HG03469 (cell line): ENCODE measurements around the gene CREG2.
"Not testable (repeated sequence)": the region's sequence is repeated elsewhere in the genome, so short reads cannot be mapped to it uniquely, and the experiment has no call there.

Experiments
- ATAC-seq: cut with Tn5 transposase; IDR thresholded peaks from one replicate; pipeline ENCODE4 v1.9.1; 2021; ENCODE audit warnings: mild to moderate bottlenecking, moderate library complexity, moderate number of reproducible peaks; ENCODE audit not compliant: unreplicated experiment

Gene CREG2

DNA sequence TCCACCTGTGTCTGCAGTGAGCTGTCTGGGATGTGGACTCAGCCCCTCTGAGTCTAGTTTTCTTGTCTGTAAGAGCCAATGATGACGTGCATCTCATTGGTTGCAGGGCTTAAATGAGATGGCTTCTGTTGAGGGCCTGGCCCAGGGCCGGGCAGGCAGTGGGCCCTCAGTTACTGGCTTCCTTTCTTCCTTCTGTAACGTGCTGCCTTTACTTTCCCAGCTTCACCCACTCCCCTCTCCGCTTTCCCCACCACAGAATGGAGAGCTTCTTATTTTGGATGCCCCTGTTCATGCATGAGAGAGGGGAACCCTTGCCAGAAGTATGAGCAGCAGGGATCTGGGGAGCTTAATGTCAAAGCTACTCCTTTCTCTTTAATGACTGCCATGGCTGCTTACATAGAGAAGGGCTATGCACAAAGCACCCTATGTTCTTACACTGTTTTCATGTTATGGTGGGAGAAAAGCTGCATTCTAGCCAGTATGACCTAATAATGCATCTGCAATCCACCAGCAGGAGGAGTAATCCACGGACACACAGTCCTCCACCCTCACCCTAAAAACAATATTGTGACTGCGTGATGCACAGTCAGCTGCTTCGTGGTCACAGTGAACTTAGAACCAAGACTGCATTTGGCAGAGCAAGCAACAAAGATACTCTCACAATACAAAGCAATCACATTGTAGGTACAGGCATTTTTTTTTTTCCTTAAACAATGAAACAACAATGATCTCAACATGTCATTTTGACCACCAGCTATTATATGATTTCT is 37.2 kb downstream of the CREG2 start:
- no peak for ATAC-seq

DNA sequence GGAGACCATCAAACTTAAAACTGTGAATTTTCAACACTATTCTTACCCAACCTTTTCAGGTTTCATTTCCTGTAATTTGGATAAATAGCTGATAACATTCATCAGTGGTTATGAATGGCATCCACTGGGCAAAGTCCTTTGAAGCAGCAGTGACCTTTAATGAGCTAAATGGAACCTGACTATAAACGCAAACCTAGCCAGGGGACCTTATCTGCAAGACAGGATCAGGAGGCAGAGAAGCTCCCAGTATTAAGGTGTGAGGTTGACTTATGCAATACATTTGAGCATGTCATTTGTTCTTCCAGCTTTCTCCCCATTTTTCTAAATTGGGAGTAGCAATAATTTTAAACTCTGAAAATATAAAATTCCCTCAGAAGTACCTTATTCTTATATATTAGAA is 38.4 kb downstream of the CREG2 start:
- no peak for ATAC-seq

DNA sequence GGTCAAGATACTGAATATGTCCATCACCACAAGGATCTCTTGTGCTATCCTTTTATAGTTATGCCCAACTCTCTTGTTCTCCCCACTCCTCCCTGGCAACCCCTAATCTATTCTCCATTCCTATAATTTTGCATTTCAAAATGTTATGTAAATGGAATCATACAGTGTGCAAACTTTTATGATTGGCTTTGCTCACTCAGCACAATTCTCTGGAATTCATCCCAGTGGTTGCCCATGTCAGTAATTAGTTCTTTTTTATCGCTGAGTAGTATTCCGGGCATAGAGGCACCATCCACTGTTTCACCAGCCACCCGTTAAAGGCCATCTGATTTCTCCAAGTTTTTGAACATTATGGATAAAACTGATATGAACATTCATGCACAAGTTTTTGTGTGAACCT is 40.4 kb downstream of the CREG2 start:
- no peak for ATAC-seq

DNA sequence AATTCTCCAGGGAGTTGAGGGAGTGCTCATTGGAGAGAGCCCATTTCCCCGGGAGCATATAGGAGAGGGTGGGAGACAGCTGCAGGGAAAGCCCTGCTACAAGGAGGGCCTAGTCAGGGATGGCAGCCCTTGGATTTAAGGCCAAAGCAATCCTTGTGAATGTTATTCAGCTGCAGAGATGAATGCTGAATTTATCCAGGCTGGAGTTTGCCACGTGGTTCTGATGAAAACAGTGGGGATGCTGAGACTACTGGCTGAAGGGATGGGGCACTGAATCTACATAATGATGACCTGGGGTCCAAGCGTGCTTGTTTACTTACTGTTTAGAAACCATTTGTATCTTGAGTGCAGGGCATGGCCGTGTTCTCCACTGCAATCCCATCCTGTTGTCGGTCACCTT is 43.2 kb downstream of the CREG2 start:
- no peak for ATAC-seq

DNA sequence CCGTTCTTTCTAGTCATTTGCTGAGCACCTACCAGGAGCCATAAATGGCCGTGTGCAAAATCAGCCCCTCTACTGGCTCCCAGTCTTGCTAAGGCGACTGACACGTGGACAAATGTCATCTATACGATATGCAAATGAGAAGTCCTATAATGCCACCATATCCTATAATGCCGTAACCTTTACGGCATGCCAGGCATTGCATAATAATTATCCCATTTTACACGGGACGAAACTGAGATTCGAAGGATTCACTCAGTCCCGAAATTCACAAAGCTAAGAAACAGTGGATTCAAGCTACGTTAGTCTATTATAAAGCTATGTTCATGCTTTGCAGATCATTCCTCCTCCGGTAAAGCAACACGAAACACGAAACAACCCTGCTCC is 44.7 kb downstream of the CREG2 start:
- ATAC-seq, result no peak

DNA sequence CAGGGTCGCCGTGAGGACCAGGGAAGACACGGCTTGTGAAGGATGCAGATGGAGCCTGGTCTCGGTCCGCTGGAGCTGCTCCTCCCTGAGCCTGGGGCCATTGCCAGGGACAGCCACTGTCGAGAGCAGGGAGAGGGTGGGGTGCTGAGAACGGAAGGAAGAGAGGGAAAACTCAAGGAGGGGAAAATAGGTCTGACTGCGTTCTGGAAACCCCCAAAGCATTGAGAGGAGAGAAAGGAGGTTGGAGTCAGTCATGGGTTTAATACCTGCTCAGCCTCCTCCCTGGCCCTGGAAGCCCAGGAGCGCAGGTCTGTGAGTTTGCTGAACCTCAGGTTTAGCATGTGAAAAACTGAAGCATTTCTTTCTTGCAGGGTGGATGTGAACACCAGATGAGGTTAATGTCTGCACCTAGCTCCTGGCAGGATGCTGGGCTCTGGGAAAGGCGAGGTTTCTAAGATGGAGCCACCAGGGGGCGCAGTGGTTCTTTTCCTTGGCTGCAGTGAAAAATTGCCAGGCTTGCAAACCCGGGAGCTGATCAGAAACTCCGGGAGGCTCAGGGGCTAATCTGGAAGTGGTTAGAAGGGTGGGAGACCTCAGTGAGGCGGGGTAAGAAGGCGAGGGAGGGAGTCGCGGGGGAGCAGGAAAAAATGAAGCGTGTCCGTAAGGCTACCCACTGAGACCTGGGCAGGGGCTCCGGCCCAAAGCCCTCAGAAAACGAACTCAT is 45.2 kb downstream of the CREG2 start:
- ATAC-seq, result no peak

DNA sequence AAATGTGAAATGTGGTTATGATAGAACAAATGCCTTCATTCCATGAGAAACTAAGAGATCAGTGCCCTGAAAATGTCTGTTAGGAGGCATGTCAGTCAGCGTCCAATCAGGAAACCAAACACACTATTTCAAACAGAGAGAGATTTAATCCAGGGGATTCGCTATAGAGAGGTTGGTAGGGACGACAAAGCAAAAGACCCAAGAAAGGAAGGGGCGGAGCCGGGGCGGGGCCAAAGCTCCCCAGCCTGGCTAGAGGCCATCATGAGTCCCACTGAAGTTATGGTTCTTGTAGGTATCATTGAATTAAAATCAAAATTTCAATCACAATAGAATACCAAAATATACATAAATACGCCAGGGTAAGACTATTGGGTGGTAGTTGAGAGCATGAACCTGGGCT is 45.9 kb downstream of the CREG2 start:
- ATAC-seq, result no peak

DNA sequence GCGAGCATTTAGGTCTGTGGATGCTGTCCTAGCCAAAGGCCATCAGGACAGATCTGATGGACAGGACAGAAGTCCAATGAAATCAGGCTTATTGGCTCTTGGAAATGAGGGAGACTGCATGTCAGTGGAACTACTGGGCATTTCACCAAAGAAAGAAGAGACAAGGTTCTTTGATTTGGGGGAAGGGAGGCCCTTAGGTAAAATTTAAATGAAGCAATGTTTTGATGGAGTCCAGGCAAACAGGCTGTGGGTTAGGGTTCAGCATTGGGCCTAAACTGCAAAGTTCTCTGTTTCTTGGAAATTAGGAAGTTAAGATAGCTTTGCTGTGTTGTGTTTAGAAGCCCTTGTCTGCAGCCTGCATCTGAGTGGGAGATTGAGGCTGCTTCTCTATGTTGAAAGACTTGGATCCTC is 47.2 kb downstream of the CREG2 start:
- ATAC-seq, result no peak

DNA sequence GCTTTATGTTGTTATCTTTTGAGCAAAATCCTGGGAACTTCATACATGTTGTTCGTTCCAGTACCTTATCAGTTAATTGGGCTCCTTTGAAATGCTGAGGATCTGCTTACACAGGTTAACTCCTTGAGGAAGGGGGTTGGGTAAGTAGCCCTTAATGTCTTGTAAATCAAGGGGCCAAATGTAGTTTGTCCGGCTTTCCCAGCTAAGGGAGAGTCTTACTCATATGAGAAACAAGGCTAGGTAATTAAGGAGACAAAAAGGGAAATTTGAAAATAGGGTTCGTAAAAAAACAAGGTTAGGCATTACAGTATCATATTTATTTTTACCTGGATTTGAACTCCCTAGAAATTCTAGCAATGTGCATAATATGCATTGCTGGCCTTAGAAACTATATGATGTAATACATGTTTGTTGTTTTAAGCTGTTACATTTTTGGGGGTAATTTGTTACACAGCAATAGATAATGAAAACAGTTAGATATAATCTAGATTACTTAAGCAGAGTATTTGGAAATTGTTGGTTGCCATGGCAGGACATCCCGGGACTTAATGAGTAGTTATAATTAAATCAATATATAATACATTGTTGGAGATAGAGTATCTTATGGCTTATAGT is 47.9 kb downstream of the CREG2 start:
- ATAC-seq, result no peak

DNA sequence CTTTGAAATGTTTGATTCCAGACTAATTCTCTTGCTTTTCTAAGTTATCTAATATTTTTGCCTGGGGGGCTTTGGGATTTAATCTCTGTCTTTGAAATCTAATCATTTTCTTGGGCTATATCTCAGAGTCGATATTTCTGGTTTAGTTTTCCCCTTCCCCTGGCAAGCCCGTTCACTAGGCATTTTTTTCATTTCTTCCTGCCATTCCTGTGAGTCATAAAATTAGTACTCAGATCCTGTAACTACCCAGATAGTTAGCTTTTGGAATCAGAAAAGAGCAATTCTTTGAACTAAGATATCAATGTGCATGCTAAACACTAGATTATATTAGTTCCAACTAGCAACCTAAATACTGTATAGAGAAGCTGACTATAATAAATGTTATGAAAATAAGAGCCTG is 49.4 kb downstream of the CREG2 start:
- no peak for ATAC-seq

DNA sequence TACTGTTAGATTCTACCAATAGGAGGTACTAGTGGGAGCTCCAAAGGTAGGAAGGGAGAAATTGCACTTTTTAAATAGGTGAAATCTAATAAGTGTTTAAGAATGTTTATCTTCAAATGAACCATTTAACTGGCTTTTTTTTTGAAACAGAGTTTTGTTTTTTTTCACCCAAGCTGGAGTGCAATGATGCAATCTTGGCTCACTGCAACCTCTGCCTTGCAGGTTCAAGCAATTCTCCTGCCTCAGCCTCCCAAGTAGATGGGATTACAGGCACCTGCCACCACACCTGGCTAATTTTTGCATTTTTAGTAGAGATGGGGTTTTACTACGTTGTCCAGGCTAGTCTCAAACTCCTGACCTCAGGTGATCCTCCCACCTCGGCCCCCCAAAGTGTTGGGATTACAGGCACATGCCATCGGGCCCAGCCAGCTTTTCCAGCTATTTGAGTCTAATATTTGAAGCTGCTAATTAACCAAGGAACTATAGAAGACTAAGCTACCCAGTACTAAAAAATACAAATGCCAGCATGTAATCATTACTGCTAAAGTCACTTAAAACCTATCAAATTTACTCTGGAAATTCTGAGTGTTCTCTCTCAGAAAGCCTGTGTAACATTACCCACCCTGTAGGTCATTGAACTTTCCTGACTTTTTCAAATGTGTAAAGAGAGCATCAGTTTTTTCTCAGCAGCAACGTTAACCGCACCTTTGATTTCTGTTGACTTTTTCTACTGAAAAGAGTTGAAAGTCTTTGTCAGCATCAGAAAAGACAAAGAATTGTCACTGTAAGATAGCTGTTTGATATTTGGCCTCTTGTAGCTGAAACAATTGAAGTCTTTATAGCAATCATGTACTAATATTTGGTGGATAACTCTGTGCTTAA is 54.2 kb downstream of the CREG2 start:
- ATAC-seq, result no peak

DNA sequence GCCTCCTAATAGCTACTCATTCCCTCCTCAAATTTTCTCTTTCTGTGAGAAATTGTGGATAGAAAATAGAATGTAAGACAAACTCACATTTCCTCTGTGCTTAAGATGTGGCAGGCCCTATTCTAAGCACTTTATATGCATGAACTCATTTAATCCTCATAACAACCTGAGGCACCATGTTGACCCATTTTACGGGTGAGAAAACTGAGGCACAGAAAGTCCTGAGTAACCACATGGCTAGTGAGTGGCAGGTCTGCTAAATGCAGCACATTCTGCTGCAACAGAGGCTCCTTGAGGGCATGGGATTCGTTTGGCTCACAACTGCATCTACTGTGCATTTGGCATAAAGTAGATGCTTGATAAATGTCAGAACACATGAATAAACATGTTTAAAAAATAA is 56.1 kb downstream of the CREG2 start:
- ATAC-seq, result no peak

DNA sequence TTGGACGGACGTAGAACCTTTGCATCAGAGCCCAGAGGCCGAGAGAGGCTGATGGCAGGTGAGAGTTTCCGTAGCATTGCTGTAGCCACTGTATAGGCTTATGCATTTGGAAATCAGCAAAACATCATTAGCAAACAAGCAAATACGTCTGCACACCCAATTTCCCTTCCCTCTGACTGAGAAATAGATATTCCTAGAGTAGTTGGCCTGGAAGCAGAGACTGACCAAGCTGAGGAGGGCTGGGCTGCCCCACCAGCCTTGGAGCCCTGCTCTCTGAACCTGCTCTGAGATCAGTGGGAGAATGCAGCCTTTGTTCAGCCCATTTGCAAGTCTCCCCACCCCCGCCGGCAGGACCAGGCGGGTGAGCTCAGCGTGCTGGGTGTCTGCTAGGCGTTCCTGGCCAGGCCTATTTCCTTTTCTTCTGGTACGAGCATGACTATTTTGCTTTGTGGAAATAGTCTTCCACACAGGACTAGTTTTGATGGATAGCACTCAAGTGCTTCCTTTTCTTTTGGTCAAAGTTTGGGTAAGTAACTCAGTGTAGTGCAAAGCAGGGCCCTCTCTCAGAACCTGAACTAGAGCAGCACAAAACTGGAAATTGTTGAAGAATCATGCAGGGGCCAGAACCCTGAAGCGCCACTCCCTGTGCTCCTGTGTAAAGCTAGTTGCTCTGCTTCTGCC is 56.9 kb downstream of the CREG2 start:
- no peak for ATAC-seq

DNA sequence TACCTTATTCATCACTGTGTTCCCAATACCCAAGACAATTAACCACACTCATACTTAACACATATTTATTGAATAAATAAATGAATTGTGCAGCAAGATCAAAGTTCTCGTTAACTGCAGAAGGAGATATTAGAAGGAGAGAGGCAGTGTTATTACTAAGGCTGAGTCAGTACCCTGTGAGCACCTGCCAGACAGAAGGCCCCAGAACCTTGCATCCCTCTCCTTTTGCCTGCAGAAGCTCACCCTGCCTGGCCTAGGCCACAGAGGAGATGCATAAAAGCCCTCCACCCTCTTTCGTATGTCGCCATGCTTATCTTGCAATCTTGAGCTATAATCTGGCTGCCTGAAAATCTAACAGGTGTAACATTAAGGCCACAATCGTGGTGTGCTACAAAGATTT is 58.3 kb downstream of the CREG2 start:
- no peak for ATAC-seq

DNA sequence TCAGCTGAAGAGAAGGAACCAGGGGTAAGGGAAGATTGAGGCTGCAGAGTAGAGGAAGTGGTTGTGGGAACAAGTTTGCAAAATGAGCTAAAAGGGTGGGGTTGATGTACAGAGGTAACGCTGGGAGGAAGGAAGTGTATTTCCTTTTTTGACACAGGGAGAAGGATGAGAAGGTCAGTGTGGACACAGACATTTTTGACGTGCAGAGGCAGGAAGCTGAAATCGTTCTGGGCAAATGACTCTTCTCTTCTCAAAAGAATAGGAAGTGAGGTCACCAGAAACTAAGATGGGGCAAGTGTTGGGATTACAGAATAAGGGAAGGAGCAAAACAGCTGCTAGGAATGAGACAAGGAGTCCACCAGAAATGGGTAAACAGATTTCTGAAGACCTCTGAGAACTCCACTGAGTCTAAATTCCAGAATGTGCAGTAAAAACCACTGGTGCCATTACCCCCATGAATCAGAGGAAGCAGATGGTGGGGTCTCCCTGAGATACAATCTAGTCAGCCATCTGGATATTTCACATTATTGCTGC is 58.8 kb downstream of the CREG2 start:
- peak; percentile 30 for ATAC-seq

DNA sequence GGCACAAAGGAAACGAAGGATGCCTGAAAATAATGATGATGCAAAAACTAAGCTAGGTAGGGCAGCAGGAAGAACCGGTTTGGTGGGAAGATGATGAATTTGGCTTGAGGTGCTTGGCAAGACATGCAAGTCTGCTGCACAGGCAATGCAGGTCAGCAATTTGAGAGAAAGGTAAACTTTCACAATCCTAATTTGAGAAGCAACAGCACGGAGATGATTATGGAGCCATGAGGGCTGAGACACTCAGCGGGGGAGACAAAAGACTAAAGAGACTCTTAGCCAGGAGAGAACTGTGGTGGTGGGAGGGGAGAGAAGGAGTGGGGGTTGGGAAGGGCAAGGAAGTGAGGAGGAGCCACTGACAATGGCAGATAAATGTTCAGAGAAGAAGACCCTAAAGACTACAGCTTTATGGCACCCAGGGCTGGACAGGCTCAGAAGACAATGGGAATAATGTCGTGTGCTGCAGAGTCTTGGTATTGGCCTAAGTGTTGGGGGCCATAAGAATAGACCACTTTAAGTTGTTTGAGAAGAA is 59.4 kb downstream of the CREG2 start:
- no peak for ATAC-seq

DNA sequence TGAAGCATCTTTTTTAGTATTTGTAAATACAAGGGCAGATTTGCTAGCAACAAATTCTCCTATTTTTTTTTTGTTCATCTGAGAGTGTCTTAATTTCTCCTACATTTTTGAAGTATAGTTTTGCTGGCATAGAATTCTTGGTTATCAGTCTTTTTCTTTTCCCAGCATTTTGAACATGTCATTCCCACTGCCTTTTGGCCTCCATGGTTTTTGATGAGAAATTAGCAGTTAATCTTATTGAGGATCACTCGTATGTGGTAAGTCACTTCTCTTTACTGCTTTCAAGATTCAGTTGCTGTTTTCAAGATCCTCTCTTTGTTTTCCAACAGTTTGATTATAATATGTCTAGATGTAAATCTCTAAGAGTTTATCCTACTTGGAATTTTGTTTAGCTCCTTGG is 61.9 kb downstream of the CREG2 start:
- no peak for ATAC-seq

DNA sequence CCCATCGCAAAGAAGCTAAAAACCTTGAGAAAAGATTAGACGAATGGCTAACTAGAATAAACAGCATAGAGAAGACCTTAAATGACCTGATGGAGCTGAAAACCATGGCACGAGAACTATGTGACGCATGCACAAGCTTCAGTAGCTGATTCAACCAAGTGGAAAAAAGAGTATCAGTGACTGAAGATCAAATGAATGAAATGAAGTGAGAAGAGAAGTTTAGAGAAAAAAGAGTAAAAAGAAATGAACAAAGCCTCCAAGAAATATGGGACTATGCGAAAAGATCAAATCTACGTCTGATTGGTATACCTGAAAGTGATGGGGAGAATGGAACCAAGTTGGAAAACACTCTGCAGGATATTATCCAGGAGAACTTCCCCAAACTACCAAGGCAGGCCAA is 70.7 kb downstream of the CREG2 start:
- not testable (repeated sequence) for ATAC-seq

DNA sequence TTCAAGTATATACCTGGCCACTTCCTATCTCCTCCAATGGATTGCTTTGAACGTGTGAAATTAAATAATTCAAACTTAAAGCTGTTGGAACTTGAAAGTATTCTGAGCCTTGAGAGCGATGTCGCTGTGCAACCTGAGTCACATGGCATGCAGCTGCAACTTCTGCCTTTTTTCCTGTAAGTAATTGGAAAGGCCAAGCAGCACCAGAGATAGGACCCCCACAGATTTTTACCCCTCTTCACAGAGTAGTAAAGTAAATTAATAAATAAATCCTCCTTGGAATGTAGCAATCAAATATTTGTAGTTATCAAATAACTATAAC is 75.6 kb downstream of the CREG2 start:
- ATAC-seq, result no peak
